Femur (tissue), 1 donor: Measurements from ENCODE around the gene SCGB1D2.

ENCODE experiments used
- DNase-seq: peaks from one replicate; pipeline ENCODE4 v3.0.0-alpha.2; 2017

The SCGB1D2 gene

DNA sequence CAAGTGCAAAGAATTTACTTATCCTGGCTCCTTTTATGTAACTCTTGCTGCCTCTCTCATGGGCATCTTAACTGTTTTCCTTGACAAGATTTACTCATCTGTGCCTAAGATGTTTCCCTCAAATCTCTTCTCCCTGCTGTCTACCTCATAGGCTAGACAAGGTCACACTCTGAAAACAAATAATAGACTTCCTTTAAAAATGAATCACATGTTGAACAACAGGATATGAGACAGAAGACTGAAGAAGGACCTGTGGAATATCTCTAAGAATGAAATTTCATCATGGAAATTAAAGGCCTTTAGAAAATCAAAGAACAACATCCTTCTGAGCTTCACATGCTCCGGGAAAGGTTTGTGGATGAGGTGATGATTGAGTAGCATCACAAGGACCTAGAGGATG, 22.0 kb downstream of the SCGB1D2 start:
- DNase-seq: no peak

DNA sequence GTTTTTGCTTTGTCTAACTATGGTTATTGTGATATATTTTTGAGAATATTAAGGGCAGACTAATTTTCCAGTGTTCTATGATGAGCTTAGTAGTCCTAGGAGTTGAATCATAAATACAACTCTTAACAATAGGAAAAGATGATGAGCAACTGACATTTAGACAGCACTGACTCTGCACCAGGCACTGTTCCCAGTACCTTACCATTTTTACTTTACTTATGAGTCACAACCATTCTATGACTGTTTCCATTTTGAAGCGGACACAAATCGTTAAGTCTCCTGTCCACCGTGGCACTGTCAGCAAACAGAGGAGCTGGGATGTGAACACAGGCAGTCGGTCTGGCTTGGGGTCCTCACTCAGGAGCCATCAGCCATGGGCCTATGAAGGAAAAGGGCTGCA, 24.5 kb downstream of the SCGB1D2 start:
- no peak for DNase-seq

DNA sequence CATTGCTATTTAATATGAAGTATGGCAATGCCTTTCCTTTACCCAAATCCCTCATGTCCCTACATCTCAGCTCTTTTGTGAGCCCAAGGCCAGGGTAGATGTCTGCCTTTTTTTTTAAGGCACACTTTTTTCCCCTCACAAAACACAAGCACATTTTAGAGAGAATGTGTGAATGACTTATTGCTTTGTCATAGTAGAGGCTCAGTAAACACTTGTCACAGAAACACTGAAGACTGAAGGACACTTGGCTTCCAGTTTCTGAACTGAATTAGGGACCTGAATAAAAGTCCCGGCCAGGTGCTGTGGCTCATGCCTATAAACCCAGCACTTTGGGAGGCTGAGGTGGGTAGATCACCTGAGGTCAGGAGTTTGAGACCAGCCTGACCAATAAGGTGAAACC, 25.0 kb downstream of the SCGB1D2 start:
- DNase-seq: no peak

DNA sequence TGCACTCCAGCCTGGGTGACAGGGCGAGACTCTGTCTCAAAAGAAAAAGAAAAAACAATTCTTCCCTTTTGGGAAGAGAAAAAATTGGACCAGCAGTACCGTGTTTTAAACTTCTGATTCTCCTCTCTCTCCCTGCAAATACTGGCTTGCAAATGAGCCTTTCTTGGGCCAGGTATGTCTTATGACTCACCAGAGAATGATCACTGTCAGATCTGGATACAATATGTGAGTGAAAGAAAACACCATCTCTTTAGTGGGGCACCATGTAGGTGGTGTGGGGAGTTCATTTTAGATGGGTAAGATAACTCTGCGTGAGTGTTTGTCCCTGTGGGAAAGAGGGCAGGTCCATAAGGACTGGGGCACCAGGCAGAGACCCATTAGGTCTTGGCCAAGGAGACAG, 25.5 kb downstream of the SCGB1D2 start:
- DNase-seq: no peak

DNA sequence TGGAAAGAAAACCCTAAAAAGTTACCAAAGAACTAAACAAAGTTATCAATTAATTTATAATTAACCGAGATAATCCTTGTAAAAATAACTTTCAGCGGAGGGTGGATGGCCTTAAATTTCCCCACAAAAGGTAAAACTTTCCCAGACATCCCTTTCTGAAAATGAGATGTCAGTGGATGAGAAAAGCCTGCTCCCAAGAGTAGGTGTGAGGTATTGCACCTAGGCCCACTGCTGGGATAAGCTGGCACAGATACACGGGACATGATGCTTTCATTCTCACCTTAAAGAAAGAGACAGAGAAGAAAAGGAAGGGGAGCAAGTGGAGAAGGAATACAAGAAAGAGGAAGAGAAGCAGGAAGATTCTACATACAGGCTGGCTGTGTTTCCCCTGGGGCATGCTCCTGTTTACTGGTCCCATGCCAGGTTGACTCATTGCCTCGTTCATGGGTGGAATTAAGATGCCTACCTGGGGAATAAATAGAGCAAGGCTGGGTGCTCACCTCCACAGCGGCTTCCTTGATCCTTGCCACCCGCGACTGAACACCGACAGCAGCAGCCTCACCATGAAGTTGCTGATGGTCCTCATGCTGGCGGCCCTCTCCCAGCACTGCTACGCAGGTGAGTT, 27.7 kb downstream of the SCGB1D2 start, which contains the start of gene SCGB2A2:
Gene SCGB2A2, plus strand, starts transcription at position 505 of the 625 bp plus-strand sequence. Its CDS starts 59 bp downstream, at position 564.
- no peak for DNase-seq

DNA sequence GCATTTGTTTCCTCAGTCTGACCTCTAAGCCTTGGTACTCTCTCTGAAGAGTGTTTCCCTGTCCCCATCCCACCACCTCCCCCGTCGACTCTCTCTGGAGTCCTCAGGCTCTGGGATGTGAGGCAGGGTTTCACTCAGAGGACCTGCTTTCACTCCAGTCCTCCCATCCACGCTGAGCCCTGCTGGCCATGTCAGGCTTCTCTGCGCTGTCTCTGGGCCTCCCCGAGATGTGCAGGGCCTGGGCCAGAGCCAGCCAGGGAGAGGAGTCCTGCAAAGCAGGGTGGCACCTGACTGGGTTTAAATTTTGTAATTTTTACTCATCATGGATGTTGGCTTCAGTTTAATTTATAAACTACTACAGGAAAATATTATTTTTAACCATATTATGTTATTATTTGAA, 31.2 kb downstream of the SCGB1D2 start:
- no peak for DNase-seq

DNA sequence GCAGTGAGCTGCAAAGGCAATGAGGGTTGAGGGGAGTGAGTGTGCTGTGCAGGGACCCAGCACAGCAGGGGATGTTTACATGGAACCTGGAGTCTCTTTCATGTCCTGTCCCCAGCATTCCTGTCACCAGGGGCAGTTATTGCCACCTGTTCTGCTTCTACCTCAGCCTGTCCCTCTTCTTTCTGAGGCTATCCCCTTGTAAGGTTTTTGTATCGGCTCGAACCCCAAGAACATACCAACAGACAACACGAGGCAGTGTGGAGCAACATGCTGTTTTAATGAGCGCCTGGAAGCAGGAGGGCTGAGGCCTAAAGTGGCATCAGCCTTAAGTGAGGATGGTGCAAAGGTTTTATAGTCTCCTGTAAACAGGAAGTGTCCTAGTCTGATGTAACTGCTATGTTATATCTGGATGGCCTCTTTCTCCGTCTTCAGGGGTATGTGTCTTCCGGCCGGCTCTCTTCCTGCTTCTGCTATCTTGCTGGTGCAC, 31.8 kb downstream of the SCGB1D2 start:
- DNase-seq: no peak

DNA sequence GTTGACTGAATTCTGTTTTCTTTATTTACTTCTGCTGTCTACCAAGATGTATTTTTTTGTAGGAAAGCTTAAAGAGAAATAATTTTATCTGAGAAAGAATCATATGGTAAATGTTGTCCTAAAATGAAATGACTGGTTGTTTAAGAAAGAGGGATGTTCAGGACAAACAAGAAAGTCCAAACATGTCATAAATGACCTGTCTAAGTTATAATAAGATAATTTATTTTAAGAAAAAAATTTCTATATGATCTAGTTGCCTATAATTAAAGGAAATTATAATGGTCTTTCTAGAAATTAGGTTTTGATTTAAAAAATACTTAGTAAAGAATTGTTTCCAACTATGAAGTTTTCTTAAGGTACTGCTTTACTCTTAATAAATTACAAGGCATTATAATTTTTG, 38.4 kb downstream of the SCGB1D2 start:
- DNase-seq: no peak
